Neural cell (in vitro differentiated cells): ENCODE data around the gene SELENOO.

Source experiments
- CTCF ChIP-seq: fragments of 450-650 bp; IDR thresholded peaks from 2 replicates; pipeline ENCODE4 v1.5.1; 2014; ENCODE audit warnings: antibody characterized with exemption, mild to moderate bottlenecking, moderate library complexity; ENCODE audit not compliant: poor library complexity, severe bottlenecking
- EP300 ChIP-seq: fragments of 450-650 bp; conservative IDR thresholded peaks from 2 replicates; pipeline ENCODE4 v1.6.1; 2014; ENCODE audit warnings: antibody characterized with exemption, mild to moderate bottlenecking, moderate library complexity; ENCODE audit not compliant: poor library complexity, severe bottlenecking
- EZH2 ChIP-seq: fragments of 200-600, 300-800 bp; shearing (Covaris generic), sonication (generic); IDR thresholded peaks from 2 replicates; pipeline ENCODE4 v1.6.1; 2014; ENCODE audit warnings: antibody characterized with exemption, low read length, borderline replicate concordance, mild to moderate bottlenecking; ENCODE audit not compliant: insufficient read depth, poor library complexity, severe bottlenecking
- MXI1 ChIP-seq: fragments of 450-650 bp; conservative IDR thresholded peaks from 2 replicates; pipeline ENCODE4 v1.6.1; 2014; ENCODE audit warnings: antibody characterized with exemption, mild to moderate bottlenecking; ENCODE audit not compliant: poor library complexity, severe bottlenecking
- POLR2AphosphoS5 ChIP-seq: IDR thresholded peaks from 2 replicates; pipeline ENCODE4 v1.6.1; 2012
- RAD21 ChIP-seq: fragments of 450-650 bp; conservative IDR thresholded peaks from 2 replicates; pipeline ENCODE4 v1.6.1; 2014; ENCODE audit warnings: antibody characterized with exemption, mild to moderate bottlenecking, moderate library complexity
- REST ChIP-seq: IDR thresholded peaks from 2 replicates; pipeline ENCODE4 v1.6.1; 2012; ENCODE audit warnings: borderline replicate concordance
- TAF1 ChIP-seq: IDR thresholded peaks from 2 replicates; pipeline ENCODE4 v1.6.1; 2012; ENCODE audit warnings: low read depth

GRCh38 chr22:50255099-50255498 lies 54.3 kb downstream of the SELENOO start:
- no peak for TF ChIP-seq REST
- TF ChIP-seq CTCF, result no peak
- no peak for TF ChIP-seq POLR2AphosphoS5
- TF ChIP-seq RAD21, result no peak
- TF ChIP-seq EZH2, result no peak
- TF ChIP-seq MXI1, result no peak
- no peak for TF ChIP-seq TAF1
- no peak for TF ChIP-seq EP300
